IPS DF 6.9 (cell line): ENCODE measurements around the gene EEFSEC.

Experiments used
- DNase-seq: peaks from one replicate; pipeline ENCODE4 v3.0.0-alpha.2; 2013; ENCODE audit warnings: low read depth, low spot score
- H3K27ac ChIP-seq: one replicate; pipeline ENCODE4 v1.5.1; 2013; ENCODE audit warnings: low read length, control low read depth
- H3K27me3 ChIP-seq: 2 replicates; pipeline ENCODE4 v1.6.1; 2013; ENCODE audit warnings: mild to moderate bottlenecking, low read length; ENCODE audit not compliant: control insufficient read depth, insufficient read depth
- H3K36me3 ChIP-seq: 2 replicates; pipeline ENCODE4 v1.6.1; 2013; ENCODE audit warnings: low read length; ENCODE audit not compliant: control insufficient read depth, insufficient read depth
- H3K4me1 ChIP-seq: 2 replicates; pipeline ENCODE4 v1.6.1; 2013; ENCODE audit warnings: low read length; ENCODE audit not compliant: control insufficient read depth, insufficient read depth
- H3K4me3 ChIP-seq: 2 replicates; pipeline ENCODE4 v1.5.1; 2013; ENCODE audit warnings: mild to moderate bottlenecking, low read length
- H3K9me3 ChIP-seq: 2 replicates; pipeline ENCODE4 v1.6.1; 2013; ENCODE audit warnings: low read length, inconsistent platforms; ENCODE audit not compliant: control insufficient read depth, insufficient read depth
- WGBS: extraction: QIAGEN DNeasy Blood & Tissue Kit; methylation state at CpG from one replicate; pipeline ENCODE4 v1.1.7; 2013; ENCODE audit warnings: mixed read lengths, missing lambda C conversion rate; ENCODE audit not compliant: insufficient read length, insufficient coverage; 5-methylcytosine and 5-hydroxymethylcytosine counted together

EEFSEC gene

DNA sequence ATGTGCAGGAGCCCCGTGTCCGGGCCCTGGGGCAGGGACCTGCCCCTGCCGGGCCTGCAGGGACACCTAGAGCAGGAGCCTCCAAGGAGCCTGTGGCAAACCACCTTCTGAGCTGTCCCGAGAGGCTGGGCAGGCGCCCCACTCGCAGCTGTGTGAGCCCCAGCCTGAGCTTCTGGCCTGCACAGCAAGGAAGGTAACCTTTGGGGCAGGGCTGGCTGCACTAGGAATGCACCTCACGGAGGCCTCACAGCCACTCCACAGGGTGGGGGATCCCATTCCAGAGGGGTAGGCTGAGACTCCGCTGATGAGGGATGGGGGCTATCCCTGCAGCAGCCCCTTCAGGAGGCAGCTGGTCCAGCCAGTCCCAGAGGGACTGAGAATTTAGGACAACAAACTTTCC, 245.3 kb downstream of the EEFSEC start:
- peaks cover 3% of the 10 kb centered on the region; the same call in 1 of the 2 replicates for H3K4me1 ChIP-seq
- no peaks in the 10 kb centered on the region for H3K9me3 ChIP-seq
- no peak overlapping the region for H3K4me3 ChIP-seq
- WGBS = no CpG with 5 or more reads among the region's 8 CpGs
- no peak for DNase-seq
- H3K27ac ChIP-seq = no peak overlapping the region
- no peaks in the 10 kb centered on the region; the same call in 1 of the 2 replicates for H3K36me3 ChIP-seq
- no peaks in the 10 kb centered on the region for H3K27me3 ChIP-seq

DNA sequence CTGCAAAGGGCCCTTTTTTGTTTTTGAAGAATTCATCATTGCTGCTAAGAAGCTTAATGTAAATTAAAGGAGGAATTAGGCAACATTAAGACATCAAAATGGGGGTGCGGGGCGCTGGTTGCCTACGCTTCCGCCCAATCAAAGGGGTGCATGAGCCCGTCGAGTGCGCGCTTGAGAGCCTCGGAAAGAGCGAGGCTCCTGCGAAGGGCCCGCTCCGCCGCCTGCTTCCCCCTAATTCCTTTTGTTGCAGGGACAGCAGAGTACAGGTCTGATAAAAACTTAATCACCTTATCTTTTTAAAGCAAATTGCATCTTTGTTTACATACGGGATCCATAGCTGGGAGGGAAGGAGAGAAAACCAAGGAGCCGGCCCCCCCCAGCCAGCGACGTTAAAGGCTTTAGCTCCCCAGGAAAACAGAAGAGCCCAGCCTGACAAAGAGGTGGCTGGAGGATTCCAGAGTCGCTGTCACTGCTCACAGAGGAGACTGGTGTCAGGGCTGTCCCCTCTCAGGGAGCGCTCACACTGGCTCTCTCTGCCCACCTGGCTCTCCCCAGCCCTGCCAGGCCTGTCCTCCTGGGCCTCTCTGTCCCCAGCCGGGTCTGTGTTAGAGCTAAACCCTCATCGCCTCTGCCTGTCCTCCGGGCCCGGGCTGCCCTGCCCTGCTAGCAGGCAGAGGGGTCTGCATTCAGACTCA, 246.1 kb downstream of the EEFSEC start:
- no peaks in the 10 kb centered on the region for H3K27me3 ChIP-seq
- DNase-seq = no peak
- no peak overlapping the region for H3K4me3 ChIP-seq
- WGBS = no CpG with 5 or more reads among the region's 24 CpGs
- no peak overlapping the region for H3K27ac ChIP-seq
- no peaks in the 10 kb centered on the region for H3K9me3 ChIP-seq
- peaks cover 3% of the 10 kb centered on the region; the same call in 1 of the 2 replicates for H3K4me1 ChIP-seq
- H3K36me3 ChIP-seq = no peaks in the 10 kb centered on the region; the same call in 1 of the 2 replicates

- no peak for DNase-seq
- no peak overlapping the region for H3K4me3 ChIP-seq
- no peaks in the 10 kb centered on the region for H3K27me3 ChIP-seq
- peaks cover 3% of the 10 kb centered on the region; the same call in 1 of the 2 replicates for H3K4me1 ChIP-seq
- no peaks in the 10 kb centered on the region for H3K36me3 ChIP-seq
- H3K27ac ChIP-seq = no peak overlapping the region
- H3K9me3 ChIP-seq = no peaks in the 10 kb centered on the region
- no CpG with 5 or more reads among the region's 11 CpGs for WGBS
Observed at GRCh38 chr3:128400671-128401070, 247.4 kb downstream of the EEFSEC start.

- WGBS = no CpG with 5 or more reads among the region's 11 CpGs
- H3K4me1 ChIP-seq = peaks cover 3% of the 10 kb centered on the region; the same call in 1 of the 2 replicates
- DNase-seq = no peak
Observed at GRCh38 chr3:128402319-128402718, 249.0 kb downstream of the EEFSEC start.

GRCh38 chr3:128402998-128403397, 249.7 kb downstream of the EEFSEC start:
- no peaks in the 10 kb centered on the region for H3K9me3 ChIP-seq
- WGBS = no CpG with 5 or more reads among the region's 6 CpGs
- no peak for DNase-seq
- H3K27me3 ChIP-seq = no peaks in the 10 kb centered on the region
- no peak overlapping the region for H3K27ac ChIP-seq
- no peaks in the 10 kb centered on the region for H3K36me3 ChIP-seq
- H3K4me1 ChIP-seq = peaks cover 3% of the 10 kb centered on the region; the same call in 1 of the 2 replicates
- no peak overlapping the region for H3K4me3 ChIP-seq

More at GRCh38 chr3:128402319-128402718, 249.0 kb downstream of the EEFSEC start:
- Histone ChIP-seq H3K27ac (no peak overlapping the region), H3K27me3 (no peaks in the 10 kb centered on the region), H3K4me3 (no peak overlapping the region), H3K9me3 (no peaks in the 10 kb centered on the region), H3K36me3 (no peaks in the 10 kb centered on the region)

DNA sequence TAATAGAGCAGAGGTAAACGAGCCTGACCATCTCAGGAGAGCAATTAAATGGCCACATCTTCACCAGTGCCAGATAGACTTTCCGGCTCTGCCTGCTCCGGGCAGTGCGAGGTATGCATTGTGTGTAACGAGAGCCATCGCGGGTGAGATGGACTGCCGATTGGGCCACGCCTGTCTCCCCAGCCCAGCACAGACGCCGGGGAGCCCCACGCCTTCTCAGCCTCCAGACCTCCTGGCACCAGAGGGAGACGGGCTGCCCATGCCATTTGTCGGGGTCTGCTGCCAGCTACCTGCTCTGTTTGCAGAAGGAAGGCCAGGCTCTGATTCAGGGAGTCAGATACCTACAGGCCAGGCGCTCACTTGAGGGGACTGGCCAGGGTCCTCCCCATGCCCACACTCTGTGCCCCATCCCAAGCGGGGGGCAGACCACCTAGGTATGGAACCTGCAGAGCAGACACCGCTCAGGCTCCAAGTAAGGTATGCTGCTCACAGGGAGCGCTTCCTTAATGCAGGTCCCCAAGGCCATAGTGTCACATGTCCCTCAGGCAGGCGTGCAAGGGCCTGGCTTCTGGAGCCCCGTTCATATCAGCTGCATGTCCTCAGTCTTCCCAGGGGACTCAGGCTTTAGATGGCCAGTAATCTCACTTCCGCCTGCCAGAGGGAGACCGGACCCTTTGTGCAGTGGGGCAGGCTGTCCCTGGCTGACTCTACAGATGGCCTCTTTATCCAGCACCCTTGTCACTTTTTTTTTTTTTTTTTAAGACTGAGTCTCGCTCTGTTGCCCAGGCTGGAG, 251.2 kb downstream of the EEFSEC start:
- Histone ChIP-seq H3K27me3 (no peaks in the 10 kb centered on the region), H3K9me3 (no peaks in the 10 kb centered on the region), H3K27ac (no peak overlapping the region), H3K4me1 (peaks cover 3% of the 10 kb centered on the region; the same call in 1 of the 2 replicates), H3K4me3 (no peak overlapping the region), H3K36me3 (no peaks in the 10 kb centered on the region)
- DNase-seq = no peak
- no CpG with 5 or more reads among the region's 23 CpGs for WGBS

DNA sequence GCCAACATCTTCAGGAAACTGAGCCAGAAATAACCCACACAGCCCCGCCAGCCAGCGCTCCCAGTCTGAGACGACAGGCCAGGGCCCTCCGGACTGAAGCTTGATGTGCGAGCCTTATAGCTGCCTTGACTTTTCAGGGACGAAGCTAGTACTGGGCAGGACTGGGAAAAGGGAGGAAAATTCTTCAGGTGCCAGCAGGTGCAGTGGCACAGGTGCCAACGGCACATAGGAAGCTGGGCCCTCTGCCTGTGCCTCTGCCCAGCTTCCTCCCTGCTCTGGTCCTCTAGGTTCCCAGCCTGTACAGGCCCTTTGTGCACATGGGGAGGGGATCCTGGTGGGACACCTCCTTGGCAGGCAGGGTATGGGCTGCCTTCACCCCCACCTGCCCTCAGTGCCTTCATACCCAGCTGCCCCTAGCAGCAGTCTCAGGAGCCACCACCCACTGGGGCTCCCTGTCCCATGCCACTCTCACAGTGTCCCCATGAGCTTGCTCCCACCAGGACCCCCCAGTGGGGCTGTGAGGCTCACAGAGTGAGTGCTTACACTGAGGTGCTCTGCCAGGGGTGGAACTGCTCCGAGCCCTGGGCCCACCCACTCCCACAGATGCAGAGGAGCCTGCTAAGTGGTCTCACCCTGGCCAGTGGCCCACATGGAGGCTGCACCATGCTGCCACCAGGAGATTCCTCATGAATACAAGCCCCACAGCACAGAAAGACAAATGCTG, 252.4 kb downstream of the EEFSEC start:
- no peaks in the 10 kb centered on the region for H3K9me3 ChIP-seq
- no peak overlapping the region for H3K4me3 ChIP-seq
- no CpG with 5 or more reads among the region's 8 CpGs for WGBS
- DNase-seq = no peak
- no peaks in the 10 kb centered on the region for H3K36me3 ChIP-seq
- no peaks in the 10 kb centered on the region for H3K27me3 ChIP-seq
- H3K27ac ChIP-seq = no peak overlapping the region
- H3K4me1 ChIP-seq = peaks cover 3% of the 10 kb centered on the region; the same call in 1 of the 2 replicates

GRCh38 chr3:128407247-128407646, 254.0 kb downstream of the EEFSEC start:
- no peak overlapping the region for H3K4me3 ChIP-seq
- WGBS = no CpG with 5 or more reads among the region's 7 CpGs
- no peak for DNase-seq

GRCh38 chr3:128408012-128408692, 254.9 kb downstream of the EEFSEC start:
- Histone ChIP-seq H3K27me3 (no peaks in the 10 kb centered on the region), H3K9me3 (no peaks in the 10 kb centered on the region), H3K27ac (no peak overlapping the region), H3K36me3 (no peaks in the 10 kb centered on the region), H3K4me3 (no peak overlapping the region), H3K4me1 (peaks cover 4% of the 10 kb centered on the region; the same call in 1 of the 2 replicates)
- no peak for DNase-seq
- no CpG with 5 or more reads among the region's 19 CpGs for WGBS

More at GRCh38 chr3:128407247-128407646, 254.0 kb downstream of the EEFSEC start:
- Histone ChIP-seq H3K9me3 (no peaks in the 10 kb centered on the region), H3K36me3 (no peaks in the 10 kb centered on the region), H3K4me1 (no peaks in the 10 kb centered on the region), H3K27me3 (no peaks in the 10 kb centered on the region), H3K27ac (no peak overlapping the region)
